Measurements from ENCODE around the gene NPR3. TPM values are rescaled to one million over a fixed set of nuclear protein-coding genes. Genes with fewer than 3 reads are reported as not detected.

Gene NPR3
- total RNA-seq, 1 donor from 2014 or later: 0.07 TPM

DNA sequence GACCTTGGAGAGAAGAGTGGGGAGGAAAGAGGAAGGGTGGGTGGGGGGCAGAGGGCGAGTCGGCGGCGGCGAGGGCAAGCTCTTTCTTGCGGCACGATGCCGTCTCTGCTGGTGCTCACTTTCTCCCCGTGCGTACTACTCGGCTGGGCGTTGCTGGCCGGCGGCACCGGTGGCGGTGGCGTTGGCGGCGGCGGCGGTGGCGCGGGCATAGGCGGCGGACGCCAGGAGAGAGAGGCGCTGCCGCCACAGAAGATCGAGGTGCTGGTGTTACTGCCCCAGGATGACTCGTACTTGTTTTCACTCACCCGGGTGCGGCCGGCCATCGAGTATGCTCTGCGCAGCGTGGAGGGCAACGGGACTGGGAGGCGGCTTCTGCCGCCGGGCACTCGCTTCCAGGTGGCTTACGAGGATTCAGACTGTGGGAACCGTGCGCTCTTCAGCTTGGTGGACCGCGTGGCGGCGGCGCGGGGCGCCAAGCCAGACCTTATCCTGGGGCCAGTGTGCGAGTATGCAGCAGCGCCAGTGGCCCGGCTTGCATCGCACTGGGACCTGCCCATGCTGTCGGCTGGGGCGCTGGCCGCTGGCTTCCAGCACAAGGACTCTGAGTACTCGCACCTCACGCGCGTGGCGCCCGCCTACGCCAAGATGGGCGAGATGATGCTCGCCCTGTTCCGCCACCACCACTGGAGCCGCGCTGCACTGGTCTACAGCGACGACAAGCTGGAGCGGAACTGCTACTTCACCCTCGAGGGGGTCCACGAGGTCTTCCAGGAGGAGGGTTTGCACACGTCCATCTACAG lies 760 bp downstream of the NPR3 start:
- no peak for DNase-seq (ENCODE audit: low read depth, low spot score)

DNA sequence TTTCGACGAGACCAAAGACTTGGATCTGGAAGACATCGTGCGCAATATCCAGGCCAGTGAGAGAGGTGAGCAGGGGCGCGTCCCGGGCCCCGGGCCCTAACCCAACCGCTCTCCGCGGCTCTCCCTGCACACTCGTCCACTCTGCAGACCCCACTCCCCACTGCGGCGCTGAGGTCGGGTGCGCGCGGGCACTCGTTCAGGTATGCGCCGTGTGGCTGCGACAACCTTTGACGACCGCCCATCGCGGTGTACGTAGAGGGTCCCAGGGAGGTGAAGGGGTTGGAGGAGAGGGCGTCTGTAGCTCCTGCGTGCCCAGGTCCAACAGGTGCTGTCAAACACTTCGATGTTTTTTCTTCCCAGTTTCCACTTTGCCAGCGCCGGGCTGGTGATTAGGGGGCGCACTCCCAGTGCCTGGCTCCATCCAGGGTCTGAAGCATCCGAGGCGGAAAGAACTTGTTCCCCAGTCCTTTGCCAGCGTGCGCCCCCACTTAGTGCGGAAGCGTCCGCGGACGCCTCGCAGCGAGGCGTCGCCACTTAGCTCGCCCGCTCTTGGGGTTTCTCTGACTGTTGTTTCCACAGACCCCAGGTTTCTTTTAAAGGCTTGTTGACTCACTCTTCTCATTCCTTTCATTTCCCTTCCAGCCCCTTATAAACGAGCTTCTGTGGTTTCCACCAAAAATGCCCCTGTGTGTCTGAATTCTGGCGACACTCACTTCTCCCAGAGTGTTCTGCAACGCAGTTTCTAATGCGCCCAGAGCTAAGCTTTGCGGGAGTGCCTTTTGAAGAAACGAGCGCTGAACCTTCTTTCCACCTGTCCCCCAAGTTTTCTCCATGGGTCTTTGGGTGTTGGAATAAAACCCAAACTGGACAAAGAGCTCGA lies 1.6 kb downstream of the NPR3 start:
- no peak for DNase-seq (ENCODE audit: low read depth, low spot score)

DNA sequence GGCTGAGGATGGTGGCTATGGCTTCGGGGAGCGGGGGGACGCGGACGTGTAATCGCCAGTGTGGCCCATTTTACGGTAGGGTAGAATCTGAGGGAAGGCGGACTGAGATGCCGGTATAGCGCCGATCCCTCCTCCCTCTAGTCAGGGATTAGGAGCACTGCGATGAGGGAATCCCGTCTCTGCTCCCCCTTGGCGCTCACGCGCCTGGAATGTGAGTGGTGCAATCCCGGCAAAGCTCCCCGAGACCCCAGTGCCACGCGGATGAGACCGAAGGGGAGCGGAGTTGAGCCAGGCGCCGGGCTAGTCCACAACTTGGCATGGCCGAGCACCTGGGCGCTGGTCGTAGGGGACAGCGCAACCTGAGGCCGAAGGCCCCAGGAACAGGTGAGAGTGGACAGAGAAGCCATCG lies 2.2 kb downstream of the NPR3 start:
- DNase-seq (ENCODE audit: low read depth, low spot score): no peak

DNA sequence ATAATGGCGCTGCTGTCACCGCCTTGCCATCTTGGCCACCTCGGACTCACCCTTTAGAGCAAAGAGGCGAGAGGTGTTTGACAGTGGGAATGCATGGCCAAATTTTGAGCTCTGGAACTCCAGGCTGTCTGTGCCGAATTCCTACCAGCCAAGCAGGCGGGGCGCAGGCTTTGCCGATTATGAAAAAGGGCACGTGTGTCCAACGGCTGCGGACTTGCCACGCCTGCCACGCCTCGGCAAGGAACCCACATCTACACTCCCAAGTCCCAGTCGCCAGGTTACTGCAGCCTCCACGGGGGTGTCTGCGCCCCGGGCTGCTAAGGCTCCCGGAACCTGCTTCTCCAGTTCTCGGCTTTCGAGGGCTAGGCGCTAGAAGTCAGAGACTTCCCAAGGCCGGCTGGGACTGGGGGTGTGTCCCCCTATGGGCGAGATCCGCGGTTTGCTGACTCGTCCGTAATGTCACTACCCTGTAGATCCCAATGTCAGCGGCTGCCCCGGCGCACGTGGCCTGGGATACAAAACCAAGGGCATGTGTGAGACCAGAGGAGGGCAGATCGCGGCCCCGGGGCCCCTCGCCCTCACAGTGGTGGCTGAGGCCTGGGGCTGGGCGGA lies 2.8 kb downstream of the NPR3 start:
- no peak for DNase-seq (ENCODE audit: low read depth, low spot score)

DNA sequence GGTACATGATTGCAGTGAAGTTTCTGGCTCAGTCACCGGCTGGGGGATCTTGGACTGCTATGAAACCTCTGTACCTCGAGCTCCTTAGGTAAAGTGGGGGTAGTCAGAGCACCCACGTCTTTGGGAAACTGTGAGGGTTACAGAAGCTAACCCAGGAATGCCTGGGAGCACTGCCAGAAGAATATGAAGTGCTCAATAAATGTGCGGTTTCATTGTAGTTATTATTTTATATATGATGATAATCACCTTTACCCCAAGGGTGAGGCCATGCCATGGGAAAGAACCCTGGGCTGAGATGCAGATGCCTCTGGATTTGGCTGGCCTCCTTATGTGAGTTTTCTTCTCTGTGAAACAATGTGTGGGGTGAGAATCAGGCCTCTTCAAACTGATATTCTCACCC lies 3.7 kb downstream of the NPR3 start:
- DNase-seq (ENCODE audit: low read depth, low spot score): no peak

DNA sequence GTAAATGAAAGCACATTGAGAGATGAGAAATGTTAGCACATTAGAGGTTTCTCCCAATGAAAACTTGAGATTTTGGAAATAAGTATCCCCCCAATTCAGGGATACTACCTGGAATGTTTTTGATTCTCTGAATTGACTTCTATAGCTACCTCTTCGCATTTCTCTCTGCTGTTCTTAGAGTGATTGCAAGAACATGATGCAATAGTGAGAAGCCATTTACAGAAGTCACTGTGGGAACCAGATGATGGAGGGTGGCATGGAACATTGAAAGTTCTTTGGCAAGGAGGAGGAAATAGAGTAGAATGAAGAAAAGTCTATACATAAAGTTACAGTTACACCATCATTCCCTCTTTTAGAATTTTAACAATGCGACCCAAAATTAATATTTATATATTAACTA lies 9.2 kb downstream of the NPR3 start:
- DNase-seq (ENCODE audit: low read depth, low spot score): no peak

DNA sequence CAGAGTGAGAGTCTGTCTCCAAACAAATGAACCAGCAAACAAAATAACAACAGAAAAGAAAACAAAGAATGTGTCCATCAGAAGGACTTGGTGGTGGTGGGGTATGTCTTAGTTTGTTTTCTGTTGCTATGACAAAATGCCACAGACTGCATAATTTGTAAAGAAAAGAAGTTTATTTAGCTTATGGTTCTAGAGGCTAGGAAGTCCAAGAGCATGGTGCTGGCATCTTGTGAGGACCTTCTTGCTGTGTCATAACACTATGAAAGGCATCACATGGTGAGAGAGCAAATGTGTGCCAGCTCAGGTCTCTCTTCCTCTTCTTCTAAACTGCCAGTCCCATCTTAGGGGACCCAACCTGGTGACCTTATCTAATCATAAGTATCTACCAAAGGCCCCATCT lies 10.5 kb downstream of the NPR3 start:
- no peak for DNase-seq (ENCODE audit: low read depth, low spot score)

DNA sequence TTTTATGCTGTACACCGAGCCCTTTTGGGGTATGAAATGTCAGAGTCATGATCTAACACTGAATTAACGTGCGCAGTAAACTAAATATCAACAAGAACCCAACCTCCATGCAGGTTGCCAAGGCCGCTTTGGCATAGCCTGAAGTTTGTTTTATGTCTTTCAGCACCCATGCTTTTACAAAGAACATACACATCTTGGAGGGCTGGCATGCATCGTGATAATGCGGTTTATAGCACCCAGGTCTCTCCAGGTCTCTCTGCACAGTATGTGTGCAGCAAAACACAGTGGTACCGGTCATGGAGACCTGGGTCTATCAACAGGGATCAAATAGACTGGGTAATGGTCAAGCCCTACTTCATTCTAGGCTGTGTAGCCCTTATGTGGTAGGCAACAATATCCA lies 11.8 kb downstream of the NPR3 start:
- DNase-seq (ENCODE audit: low read depth, low spot score): no peak

DNA sequence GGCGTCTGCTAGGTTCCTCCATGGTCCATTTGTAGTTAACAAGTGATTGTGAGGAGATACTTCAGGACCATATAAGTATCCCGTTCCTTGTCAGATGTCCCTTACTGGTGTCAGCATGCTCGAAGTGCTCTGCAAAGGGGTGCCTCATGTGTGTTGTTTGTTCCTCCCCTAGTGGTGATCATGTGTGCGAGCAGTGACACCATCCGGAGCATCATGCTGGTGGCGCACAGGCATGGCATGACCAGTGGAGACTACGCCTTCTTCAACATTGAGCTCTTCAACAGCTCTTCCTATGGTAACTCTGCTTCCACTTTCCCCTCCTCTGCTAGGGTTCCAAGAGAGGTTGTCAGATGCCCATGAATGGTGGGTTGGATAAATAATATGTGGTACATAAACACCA lies 13.4 kb downstream of the NPR3 start:
- DNase-seq (ENCODE audit: low read depth, low spot score): no peak

DNA sequence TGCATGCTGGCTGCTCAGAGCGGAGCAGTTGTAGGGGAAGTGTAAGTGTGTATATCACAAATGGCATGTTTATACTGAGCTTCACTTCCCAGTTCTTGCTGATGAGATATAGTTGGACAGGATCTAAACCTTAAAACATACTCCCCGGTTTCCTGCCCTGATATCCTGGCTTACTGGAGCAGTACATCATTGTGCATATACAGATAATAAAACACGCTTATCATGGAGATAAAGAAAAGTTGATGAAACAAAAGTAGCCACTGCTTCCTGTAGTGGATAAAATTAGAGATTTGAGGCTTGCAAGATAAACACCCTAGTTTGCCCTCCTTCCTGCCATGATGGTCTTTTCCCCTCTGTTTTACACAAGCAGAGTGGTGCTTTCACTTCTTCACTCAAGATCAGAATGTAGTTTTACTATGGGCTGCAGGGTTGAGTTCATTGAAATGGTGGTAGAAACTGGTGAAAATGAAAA lies 15.0 kb downstream of the NPR3 start:
- DNase-seq (ENCODE audit: low read depth, low spot score): no peak

DNA sequence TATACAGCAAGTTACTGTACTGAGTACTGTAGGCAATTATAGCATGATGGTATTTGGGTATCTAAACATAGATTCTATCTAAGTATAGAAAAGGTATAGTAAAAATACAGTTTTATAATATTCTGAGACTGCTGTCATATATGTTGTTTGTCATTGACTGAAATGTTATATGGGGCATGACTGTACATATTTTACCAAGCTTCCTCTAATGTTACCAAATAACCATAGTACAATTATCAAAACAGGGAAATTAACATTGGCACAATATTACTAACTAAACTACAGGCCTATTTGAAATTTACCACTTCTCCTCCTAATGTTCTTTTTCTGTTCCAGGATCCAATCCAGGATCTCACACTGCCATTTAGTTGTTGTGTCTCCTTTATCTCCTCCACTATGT lies 18.5 kb downstream of the NPR3 start:
- DNase-seq (ENCODE audit: low read depth, low spot score): no peak

DNA sequence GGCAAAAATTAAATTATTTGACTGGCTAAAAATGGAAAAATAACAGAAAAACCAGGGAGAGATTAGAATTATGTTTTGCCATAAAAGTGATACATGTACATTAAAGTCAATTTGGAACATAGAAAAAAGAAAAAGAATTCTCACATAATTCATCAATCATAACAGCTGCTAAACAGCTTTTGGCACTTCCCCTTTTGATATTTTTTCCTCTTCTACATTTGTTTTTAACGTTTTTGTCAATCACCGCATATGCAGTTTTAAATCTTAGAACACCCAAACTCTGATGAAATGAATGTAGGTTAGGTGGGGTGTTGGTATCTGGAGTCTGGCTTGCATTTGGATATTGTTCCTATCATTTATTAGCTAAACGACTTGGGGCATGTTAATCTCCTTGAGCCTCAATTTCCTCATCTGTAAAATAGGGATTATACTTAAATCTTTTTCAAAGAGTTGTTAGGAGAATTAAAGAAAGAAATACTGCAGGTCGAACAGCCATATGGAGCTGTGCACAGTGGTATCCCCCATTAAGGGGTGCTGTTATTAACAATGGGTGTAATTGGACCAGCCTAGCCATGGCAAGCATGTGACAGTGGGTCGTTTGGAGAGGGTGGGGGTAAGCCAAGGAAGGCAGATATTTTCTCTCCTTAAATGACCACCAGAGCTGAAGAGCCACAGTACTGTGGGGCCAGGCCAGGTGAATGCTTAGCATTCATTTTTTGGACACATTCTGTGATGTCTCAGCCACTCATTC lies 22.6 kb downstream of the NPR3 start:
- no peak for DNase-seq (ENCODE audit: low read depth, low spot score)

DNA sequence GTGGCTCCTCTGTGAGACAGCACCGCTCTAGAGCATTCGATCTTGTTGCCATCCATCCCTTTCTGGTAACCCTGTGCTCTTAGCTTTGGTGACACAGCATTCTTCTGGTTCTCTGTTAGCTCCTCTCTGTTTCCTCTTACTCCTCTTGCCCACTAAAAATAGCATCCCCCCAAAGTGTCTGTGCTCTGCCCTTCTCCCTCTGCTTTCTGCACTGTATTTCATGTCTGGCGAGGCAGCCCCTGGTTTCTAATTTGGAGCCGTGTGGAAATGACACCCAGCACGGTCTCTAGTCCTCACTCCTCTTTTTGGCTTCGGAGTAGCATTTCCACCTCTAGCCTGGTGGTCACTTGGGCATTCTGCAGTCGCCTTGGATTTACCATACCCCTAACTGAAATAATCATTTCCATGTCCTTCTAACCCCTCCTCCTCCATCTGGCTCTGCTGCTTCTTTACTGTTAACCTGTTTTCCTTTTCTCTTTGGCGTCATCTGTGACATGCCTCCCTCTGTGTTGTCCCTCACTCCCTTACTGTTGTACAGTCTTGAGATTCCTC lies 23.8 kb downstream of the NPR3 start:
- no peak for DNase-seq (ENCODE audit: low read depth, low spot score)

DNA sequence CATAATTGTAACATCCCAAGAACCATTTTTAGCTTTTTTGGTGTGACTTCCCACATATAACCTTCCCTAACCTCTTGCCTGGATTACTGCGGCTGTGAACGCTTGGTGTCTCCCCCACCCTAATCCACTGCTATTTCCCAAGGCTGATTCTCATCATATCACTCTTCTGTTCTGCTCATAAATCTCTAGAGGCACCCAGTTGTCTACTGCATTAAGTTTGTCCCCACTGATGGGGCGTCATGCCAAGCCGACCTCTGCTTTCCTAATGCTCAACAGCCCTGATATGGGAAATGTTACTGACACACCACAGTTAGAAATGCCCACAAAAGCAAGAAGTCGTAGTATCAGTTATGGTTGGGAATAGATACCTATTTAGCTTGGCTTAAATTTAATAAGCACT lies 24.4 kb downstream of the NPR3 start:
- DNase-seq (ENCODE audit: low read depth, low spot score): no peak

DNA sequence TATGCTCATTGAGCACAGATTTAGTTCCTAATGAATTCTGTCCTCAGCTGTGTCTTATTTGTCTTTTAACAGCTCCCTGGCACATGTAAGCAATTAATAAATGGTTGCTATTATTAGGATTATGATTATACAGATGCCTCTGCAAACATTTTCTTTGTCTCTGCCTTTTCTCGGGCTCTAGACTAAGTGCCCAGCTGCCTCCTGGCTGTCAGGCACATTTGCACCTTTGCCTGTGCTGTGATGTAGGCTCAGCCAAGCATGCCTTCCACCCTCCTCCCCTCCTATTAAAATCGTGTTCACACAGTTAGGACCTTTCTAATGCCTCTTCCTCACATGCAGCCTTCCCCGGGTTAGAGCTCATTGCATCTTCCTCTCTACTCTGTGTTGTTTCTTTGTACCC lies 25.7 kb downstream of the NPR3 start:
- DNase-seq (ENCODE audit: low read depth, low spot score): no peak

DNA sequence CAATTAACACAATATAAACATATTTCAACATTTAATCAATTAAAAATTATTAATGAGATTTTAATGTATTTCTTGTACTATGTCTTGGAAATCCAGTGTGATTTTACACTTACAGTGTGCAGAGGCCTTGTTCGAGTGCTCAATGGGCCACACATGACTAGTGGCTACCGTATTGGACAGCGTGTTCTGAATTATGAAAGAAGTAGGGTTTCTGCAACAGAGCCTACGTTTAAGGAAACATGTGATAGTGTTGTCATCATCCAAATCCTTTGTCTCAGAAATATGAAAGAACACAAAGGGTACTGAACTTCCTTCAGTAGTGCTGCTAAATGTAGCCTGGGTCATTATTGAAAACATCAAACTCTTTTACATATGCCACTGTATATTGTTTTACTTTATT lies 29.5 kb downstream of the NPR3 start:
- DNase-seq (ENCODE audit: low read depth, low spot score): no peak

DNA sequence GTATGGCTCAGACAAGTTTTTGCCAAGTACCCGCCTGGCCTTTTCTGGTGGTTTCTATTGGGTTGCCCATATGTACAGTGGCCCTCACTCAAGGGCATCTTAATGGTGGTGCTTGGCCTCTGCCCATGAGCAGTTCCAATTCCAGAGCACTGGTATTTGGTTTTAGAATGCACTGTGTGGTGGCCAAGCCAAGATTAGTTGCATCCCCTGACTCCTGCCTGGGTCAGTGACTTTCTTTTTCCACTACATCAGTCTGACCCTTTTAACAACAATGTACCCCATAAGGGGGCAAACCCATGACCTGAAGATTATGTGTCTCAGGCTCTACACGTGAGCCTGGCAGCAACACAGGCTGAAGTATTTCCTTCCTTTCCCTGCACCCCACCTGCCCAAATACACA lies 34.2 kb downstream of the NPR3 start:
- DNase-seq (ENCODE audit: low read depth, low spot score): no peak

DNA sequence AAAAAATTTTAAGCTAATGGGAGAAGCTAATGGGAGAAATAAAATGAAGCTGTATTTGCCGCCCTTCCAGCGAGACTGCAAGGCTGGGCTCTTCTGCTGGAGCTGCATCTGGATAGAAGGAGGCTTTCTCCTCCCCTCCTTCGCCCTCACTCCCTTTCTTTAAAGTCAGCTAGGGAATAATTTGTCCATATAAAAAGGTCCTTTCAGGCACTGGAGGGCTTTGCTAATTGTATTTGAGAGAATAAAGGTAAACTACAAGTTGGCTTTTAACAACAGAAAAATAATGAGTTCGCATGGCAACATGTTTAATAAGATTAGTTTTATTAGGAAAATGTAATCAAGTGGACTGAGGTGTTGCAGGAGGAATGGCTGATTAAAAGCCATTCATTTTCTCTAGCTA lies 41.3 kb downstream of the NPR3 start:
- DNase-seq (ENCODE audit: low read depth, low spot score): no peak

DNA sequence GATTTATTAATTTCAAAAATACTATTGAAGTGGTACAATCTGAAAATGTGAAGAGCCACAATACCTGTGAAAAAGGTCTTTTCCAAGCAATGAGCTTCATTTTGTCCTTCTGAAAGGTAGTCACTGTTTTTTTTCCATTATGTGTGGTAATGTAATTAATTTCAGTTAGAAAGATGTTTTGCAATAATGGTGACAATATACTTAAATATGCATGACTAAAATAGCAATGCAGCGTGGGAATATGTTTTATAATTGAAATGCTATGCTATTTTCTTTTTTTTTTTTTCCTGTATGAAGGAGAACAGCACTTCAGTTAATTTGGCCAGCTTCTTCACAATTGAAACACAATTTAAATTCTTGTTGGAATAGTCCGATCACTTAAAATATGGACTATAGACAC lies 41.9 kb downstream of the NPR3 start:
- no peak for DNase-seq (ENCODE audit: low read depth, low spot score)

DNA sequence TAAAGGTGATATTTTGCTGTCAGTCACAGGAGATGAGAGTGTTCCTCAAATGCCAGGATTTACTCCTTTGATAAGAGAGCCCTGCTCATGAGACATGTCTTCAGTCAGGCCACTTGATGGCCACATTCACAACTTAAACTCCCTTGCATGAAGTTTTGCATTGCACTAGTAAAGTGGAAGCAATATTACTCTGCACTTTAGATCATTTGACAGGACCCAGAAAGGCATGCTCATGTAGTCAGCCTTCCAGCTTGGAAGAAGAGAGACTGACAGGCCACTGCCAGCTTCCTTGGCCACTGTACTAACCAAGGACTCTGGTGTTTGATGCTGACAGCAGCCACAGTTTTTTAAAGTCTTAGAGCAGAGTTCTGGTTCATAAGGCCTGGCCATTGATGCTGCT lies 42.6 kb downstream of the NPR3 start:
- DNase-seq (ENCODE audit: low read depth, low spot score): no peak

DNA sequence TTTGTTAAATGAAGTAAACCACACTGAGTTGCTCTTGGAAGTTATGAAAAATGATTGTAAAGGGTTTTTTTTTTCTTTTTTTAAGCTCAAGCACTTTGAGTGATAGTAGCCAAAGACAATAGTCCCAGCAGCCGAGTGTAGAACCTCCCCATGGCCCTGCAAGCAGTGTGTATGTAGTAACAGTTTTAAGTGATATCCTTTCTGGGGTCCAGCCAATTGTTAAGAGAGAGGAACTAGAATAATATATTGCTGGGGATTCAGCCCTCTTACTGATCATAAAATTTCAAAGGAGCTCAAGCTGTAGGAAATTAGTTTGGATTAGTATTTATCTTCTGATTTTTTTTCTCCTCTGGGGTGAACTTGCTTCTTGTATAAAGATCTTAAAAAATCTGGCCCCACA lies 43.2 kb downstream of the NPR3 start:
- no peak for DNase-seq (ENCODE audit: low read depth, low spot score)
